Measurements from ENCODE around the gene INPP5A. TPM values are rescaled to one million over a fixed set of nuclear protein-coding genes. Genes with fewer than 3 reads are reported as not detected.
"Not testable (repeated sequence)": the region's sequence is repeated elsewhere in the genome, so short reads cannot be mapped to it uniquely, and the experiment has no call there.

INPP5A gene, protein sequence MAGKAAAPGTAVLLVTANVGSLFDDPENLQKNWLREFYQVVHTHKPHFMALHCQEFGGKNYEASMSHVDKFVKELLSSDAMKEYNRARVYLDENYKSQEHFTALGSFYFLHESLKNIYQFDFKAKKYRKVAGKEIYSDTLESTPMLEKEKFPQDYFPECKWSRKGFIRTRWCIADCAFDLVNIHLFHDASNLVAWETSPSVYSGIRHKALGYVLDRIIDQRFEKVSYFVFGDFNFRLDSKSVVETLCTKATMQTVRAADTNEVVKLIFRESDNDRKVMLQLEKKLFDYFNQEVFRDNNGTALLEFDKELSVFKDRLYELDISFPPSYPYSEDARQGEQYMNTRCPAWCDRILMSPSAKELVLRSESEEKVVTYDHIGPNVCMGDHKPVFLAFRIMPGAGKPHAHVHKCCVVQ
- 100 to 1,000 TPM in 1 of 2 donors, 10 to 100 TPM in 1; 65.2 to 102 TPM for total RNA-seq
- long read RNA-seq, donor 1, transcript INPP5A-203 (16 exons, 2,967 nt) = major isoform, 29 of 56 reads
- long read RNA-seq, donor 1, partial matches to known transcripts = 15 of 56 reads
- long read RNA-seq, donor 1, other reads (novel, unspliced or antisense) = 12 of 56 reads
- long read RNA-seq, donor 2, partial matches to known transcripts = 0 of 10 reads
- long read RNA-seq, donor 2, other reads (novel, unspliced or antisense) = 10 of 10 reads

DNA sequence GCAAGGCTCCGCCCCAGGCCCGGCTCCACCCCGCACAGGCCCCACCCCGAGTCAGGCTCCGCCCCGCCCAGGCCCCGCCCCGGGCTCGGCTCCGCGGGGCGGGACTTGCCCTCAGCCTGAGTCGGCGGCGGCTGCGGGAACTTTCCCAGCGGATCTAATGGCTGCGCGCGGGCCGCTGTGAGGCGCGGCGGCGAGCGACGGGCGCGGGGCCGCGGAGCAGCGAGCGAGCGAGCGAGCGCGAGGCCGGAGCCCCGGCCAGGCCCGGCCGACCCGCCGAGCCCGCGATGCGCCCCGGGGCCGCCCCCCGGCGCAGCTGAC lies at the start of gene INPP5A:
Gene INPP5A (plus strand): TSS at position 104 of the 318 bp plus-strand sequence. CDS start 310 bp downstream, outside the sequence.
- intact Hi-C loops (cut with DNase I) = loop anchor here in 1 of 2 donors (1.0 to 10.0 kb wide), 3 partner anchors 21 to 833 kb away; no protein-coding TSS in a partner anchor
- DNase-seq (ENCODE audit: low spot score) = no peak

DNA sequence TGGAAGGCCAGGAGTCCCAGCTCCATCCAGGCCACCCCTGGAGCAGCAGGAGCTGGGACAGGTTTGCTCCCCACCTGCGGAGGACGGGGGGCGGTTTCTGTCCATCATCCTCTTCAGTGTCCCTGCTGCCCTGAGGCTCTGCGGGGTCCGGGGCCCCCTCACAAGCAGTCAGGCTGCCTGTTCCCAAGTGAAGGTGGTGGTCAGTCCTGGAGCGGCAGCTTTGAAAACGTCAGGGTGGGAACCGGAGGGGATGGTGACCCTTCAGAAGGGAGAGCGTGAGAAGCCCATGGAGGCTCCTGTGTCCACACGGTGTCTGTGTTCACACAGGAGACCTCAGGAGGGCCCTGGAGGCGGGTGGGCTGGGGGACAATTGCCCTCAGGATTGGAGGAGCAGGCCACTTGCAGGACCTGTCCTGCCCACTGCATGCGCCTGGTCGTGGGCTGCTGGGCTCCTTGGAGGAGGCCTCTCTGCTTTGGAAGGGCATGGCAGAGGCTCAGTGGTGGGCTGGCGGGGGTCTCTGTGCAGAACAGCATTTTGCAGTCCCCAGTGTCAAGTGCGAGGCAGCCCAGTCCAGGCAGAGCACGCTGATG lies 49.3 kb upstream of the INPP5A start:
- intact Hi-C loops (cut with DNase I) = no loop called here
- peak; percentile 64 for DNase-seq (ENCODE audit: low spot score)

DNA sequence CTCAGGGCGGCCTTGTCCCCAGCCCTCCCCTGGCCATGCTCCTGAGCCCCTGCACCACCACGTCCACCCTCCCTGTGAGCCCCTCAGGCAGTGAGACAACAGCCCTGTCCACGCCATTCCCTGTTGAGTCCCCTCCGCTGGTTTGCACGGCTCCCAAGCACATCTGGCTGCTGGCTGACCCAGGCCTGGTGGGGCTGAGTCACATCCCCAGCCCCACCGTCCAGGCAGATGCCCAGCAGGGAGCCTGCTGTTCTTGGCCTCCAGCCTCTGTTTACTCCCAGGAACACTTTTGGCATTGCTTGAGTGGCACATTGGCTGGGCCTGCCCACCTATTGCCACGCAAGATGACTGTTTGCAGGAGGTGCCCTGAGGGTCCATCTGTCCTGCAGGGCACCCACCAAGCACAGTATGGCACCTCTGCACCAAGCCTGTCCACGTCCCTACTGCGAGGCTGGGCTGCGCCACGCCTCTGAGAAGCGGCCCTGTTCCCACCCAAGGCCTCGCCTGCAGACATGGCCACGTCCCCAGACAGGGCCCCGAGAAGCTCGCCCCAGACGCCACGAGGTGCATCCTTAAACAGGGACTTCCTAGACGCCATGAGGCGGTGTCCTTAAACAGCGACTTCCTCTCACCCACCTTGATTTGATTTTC lies 48.4 kb upstream of the INPP5A start:
- DNase-seq (ENCODE audit: low spot score) = peak; percentile 58
- intact Hi-C loops (cut with DNase I) = no loop called here

DNA sequence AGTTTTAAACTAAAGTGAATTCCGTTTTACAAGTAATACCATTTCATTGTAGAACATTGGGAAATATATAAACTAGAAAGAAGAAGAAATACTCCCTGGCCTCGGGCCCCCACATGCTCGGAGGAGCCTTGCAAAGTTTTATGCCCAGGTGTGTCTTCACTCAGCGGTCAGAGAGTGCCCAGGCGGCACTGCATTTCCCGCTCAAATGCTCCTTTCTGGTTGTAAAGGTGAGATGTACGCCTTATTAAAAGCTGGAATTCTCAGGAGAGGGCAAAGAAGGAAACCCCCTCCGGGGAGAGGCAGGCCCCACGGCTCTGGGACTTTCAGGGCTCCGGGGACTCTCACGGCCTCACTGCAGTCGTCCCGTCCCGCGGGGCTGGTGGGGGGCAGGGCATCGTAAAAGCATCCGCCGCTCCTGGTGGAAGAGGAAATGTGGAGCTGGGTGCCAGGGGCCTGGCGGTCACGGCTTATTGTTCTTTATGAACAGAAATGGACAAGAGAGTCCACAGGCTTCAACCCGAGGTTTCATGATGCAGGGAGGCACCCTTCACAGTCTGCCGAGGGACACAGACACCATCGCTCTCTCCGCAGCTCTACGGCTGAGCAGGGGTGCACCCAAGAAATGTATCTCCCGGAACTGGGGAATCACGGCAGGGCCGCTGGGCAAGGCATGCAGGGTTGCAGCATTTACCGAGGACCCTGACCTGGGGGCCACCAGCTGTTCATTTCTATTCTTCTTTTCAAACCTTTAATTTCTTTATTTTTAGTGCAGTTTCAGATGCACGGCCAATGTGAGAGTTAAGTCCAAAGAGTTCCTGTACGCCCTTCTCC lies 47.7 kb upstream of the INPP5A start:
- DNase-seq (ENCODE audit: low spot score) = peak; percentile 54
- intact Hi-C loops (cut with DNase I) = loop anchor here in 1 of 2 donors (10.0 kb wide), 1 partner anchor 145 kb away; no protein-coding TSS in a partner anchor

DNA sequence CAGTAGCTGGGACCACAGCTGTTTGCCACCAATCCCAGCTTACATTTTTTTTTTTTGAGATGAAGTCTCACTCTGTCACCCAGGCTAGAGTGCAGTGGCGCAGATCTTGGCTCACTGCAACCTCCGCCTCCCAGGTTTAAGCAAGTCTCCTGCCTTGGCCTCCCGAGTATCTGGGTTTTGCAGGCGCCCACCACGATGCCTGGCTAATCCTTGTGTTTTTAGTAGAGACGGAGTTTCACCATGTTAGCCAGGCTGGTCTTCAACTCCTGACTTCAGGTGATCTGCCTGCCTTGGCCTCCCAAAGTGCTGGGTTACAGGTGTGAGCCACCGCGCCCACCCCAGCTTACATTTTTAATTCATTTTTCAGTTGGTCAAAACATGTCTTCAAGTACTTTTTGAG lies 46.1 kb upstream of the INPP5A start:
- DNase-seq (ENCODE audit: low spot score) = not testable (repeated sequence)
- intact Hi-C loops (cut with DNase I) = loop anchor here in 1 of 2 donors (10.0 kb wide), 1 partner anchor 143 kb away; no protein-coding TSS in a partner anchor

DNA sequence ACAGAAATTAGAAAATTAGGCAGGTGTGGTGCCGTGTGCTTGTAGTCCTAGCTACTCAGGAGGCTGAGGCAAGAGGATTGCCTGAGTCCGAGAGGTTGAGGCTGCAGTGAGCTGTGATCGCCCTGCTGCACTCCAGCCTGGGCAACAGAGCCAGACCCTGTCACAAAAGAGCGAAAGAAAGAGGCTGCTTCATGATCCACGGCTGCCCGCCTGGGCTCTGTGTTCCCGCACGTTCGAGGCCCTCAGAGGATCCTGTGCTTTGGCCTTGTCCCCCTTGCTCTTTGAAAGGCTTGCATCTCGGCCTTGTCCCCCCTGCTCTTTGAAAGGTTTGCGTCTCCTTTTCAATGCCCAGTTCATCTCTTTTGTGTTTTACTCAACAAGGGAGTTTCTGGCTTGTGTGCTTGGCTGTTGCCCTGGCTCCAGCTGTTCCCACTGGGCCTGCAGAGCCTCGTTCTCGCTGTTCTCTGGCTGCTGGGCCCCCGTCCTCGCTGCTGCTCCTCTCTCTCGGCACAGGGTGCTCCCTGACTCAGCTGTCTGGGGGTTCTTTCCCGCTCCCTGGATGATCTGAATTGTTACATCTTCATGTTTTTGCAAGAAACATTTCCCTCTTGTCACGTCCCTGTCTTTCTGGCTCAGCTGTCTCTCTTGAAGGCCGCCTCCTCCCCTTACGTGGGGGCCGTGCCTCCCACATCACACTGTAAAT lies 45.1 kb upstream of the INPP5A start:
- intact Hi-C loops (cut with DNase I) = loop anchor here in 1 of 2 donors (10.0 kb wide), 1 partner anchor 142 kb away; no protein-coding TSS in a partner anchor
- DNase-seq (ENCODE audit: low spot score) = peak; percentile 84

DNA sequence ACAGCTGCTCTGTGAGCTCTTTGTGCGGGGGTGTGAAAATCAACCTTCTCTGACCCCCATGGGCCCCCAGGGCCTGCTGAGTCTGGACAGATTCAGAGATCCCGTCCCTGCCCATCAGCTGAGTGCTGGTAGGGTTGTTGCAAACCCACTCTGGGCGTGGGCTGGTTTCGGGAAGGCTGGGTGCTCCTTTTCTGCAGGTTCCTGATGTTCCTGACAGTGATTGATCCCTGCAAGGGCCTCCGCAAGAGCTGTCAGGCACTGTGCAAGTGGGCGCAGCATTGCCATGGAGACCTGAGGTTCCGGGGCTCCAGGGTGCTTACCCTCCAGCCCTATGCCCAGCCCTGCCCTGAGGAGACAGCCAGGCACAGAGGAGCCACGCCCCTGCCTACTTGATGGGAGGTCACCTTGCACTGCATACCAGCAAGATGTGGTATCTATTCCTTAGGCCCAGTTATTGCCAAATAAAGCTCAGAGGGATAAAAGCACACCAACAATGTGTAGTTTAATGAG lies 44.3 kb upstream of the INPP5A start:
- intact Hi-C loops (cut with DNase I) = loop anchor here in 1 of 2 donors (10.0 kb wide), 1 partner anchor 142 kb away; no protein-coding TSS in a partner anchor
- peak; percentile 77 for DNase-seq (ENCODE audit: low spot score)

DNA sequence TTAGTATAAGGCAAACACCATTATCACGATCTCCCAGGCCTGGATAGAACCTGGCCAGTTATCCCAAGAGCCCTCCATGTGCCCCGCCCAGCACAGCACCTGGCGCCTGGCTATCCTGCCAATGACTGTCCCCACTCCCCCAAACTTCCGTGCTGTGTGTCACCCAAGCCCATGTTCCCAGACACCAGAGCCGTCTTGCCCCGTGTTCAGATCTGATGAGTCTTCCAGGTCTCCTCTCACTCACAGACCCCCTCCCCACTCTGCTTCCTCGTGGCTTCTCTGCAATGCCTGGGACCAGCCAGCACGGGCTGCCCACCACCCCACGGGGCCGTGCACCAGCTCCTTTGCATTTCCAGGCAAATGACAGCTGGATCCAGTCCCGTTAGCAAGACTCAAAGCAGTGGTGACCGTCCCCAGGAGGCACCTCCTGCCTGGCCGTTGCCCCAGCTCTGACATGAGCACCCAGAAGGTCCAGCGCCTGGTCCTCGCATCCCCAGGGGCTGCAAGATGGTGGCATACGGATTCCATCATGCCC lies 43.8 kb upstream of the INPP5A start:
- intact Hi-C loops (cut with DNase I) = loop anchor here in 1 of 2 donors (10.0 kb wide), 1 partner anchor 141 kb away; no protein-coding TSS in a partner anchor
- DNase-seq (ENCODE audit: low spot score) = peak; percentile 46

DNA sequence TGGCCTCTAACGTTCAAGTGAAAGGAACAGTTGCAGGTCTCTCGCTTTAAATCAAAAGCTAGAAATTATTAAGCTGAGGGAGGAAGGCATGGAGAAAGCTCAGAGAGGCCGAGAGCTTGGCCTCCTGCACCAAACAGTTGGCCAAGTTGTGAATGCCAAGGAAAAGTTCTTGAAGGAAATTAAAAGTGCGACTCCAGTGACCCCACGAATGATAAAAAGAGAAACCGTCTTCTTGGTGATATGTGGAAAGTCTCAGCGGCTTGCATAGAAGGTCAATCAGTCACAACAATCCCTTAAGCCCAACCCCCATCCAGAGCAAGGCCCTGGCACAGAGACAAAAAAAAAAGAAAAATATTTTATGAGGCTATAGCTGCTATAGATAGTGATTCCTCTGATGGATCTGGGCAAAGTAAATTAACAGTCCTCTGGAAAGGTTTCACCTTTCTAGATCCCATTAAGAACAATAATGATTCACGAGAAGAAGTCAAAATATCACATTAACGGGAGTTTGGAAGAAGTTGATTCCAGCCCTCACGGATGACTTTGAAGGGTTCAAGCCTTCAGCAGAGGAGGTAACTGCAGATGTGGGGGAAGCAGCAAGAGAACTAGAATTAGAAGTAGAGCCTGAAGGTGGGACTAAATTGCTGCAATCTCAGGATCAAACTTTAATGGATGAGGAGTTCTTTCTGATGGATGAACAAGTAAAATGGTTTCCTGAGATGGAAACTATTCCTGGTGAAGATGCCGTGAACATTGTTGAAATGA lies 42.5 kb upstream of the INPP5A start:
- DNase-seq (ENCODE audit: low spot score) = no peak
- intact Hi-C loops (cut with DNase I) = loop anchor here in 1 of 2 donors (10.0 kb wide), 1 partner anchor 140 kb away; no protein-coding TSS in a partner anchor

DNA sequence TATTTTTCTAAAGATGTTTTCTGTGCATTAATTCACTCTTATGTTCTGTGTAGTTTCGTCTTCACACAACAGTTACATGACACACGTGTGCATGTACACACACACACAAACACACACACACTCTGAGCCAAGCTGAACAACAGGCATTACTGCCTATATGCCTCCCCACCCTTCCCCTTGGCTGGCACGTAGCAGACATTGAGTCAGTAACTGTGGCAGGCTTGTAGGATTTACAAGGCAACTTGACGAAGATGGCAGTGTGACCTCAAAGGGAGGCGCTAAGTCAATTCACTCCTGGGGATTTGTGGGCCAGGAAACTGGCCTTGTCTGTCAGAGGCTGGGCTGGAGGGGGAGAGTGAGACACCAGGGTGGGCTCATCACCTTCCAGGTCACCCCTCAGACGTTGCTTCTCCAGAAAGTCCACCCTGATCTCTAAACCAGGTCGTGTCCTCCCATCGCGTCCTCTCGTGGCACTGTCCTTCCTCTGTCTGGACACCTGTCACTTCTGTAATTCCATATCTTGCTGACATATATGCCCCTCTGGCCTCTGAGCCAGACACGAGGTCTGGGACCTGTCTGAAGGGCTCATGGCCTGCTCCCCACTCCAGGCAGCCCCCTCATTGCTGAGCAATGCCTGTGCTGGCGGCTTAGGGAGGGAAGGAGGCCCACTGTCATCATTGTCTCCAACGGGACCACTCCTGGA lies 41.1 kb upstream of the INPP5A start:
- DNase-seq (ENCODE audit: low spot score) = peak; percentile 54
- intact Hi-C loops (cut with DNase I) = loop anchor here in 1 of 2 donors (10.0 kb wide), 1 partner anchor 138 kb away; no protein-coding TSS in a partner anchor

DNA sequence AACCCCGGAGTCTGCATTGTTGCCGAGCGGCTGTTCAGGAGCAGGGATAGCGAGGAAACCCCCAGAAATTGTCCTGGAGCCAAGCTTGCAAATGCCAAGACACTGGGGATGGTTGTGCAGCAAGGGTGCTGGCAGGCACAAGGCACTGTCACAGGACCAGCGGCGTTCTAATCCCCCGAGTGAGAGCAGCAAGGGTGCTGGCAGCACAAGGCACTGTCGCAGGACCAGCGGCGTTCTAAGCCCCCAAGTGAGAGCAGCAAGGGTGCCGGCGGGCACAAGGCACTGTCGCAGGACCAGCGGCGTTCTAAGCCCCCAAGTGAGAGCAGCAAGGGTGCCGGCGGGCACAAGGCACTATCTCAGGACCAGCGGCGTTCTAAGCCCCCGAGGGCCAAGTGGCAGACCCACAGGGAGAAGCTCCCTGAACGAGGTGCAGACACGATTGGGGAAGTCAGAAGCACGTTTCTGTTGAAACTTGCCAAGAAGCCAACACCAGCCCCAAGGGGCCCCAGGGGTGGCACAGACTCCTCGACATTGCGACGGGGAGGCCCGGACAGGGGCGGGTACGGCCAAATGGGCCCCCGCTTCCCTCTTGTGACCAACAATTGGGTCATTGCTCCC lies 40.4 kb upstream of the INPP5A start:
- DNase-seq (ENCODE audit: low spot score) = peak; percentile 53
- intact Hi-C loops (cut with DNase I) = loop anchor here in 1 of 2 donors (10.0 kb wide), 1 partner anchor 138 kb away; no protein-coding TSS in a partner anchor

DNA sequence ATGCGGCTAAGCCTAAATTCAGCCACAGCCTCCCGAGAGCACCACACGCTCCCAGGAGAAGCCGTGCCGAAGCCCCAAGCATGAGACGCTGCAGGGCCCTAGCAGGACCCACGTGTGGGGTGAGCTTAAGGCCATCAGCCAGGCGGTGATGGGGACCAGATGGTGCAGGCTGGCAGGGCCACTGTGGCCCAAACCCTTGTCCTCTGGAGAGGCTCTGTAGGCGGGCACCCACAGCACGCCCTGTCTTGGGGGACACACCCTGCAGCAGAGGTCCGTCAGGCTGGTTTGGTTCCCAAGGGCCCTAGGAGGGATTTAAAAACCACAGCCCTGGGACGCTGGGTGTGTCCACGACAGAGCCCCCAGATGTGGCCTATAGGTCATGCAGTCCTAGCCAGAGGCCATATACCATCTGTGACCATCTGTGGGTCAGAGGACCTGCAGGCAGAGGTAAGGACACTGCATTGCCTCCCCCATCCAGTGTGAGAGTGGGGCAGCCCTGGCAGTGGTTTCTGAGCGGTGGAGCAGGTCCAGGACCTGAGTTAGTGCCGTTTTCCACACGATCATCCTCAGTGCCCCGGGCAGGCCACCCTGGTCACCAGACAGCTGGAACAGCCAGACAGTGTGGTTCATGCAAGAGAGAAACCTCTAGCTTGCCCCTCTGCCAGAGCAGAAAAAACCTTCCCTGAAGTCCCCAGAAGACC lies 39.6 kb upstream of the INPP5A start:
- intact Hi-C loops (cut with DNase I) = loop anchor here in 1 of 2 donors (10.0 kb wide), 1 partner anchor 137 kb away; no protein-coding TSS in a partner anchor
- DNase-seq (ENCODE audit: low spot score) = peak; percentile 65

DNA sequence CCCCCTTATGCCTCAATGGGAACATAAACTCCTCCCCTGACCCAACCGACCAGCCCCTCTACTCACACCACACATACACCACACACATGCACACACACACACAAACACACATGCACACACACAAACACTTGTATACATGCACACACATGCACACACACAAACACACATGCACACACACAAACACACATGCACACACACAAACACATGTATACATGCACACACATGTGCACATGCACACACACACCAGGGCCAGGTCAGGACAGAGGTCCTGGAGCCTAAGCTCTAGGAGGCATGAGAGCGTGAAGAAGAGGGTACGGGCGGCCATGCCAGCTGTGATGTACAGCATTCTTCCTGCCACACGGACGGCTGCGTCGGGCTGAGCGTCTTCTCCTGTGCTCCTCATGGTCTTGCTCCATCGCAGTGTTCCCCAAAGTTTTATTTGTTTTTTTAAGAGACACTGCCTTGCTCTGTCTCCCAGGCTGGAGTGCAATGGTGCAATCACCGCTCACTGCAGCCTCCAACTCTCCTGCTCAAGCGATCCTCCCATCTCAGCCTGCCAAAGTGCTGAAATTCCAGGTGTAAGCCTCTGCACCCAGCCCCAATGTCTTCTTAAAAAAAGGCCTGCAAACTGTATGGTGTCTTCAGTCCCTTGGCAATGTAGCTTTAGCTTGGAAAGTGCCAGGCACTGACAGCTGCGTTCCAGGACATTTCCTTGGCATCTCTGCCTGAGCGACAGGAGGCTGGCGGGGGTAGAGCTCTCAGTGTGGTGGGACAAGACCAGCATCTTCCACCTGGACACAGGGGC lies 38.8 kb upstream of the INPP5A start:
- intact Hi-C loops (cut with DNase I) = loop anchor here in 1 of 2 donors (10.0 kb wide), 1 partner anchor 136 kb away; no protein-coding TSS in a partner anchor
- peak; percentile 50 for DNase-seq (ENCODE audit: low spot score)

DNA sequence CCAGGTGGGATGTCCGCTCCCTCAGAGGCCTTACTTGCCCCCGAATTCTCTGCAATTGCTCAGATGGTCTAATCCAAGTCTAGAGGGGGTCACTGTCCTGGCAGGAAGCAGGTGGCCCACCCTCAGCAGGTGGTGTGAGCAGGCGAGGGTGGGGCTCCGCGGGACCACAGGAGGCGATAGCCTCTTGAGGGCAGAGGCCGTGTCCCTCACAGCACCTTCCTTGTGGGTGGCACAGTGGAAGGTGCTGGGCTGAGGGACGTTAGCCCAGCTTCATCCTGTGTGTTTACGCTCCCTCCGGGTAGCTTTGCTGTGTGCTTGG lies 38.3 kb upstream of the INPP5A start:
- intact Hi-C loops (cut with DNase I) = loop anchor here in 1 of 2 donors (10.0 kb wide), 1 partner anchor 135 kb away; no protein-coding TSS in a partner anchor
- peak; percentile 47 for DNase-seq (ENCODE audit: low spot score)

All from posterior vena cava (tissue), 2 donors.